ENCODE results near the gene HGFAC. TPM values are rescaled to one million over a fixed set of nuclear protein-coding genes. Genes with fewer than 3 reads are reported as not detected.

Gene HGFAC
- total and polyA plus RNA-seq, 2 of the 13 experiments (the other 11 are each of a cell fraction or from before 2014, with no cell fraction given): 8.5 to 63.6 TPM

DNA sequence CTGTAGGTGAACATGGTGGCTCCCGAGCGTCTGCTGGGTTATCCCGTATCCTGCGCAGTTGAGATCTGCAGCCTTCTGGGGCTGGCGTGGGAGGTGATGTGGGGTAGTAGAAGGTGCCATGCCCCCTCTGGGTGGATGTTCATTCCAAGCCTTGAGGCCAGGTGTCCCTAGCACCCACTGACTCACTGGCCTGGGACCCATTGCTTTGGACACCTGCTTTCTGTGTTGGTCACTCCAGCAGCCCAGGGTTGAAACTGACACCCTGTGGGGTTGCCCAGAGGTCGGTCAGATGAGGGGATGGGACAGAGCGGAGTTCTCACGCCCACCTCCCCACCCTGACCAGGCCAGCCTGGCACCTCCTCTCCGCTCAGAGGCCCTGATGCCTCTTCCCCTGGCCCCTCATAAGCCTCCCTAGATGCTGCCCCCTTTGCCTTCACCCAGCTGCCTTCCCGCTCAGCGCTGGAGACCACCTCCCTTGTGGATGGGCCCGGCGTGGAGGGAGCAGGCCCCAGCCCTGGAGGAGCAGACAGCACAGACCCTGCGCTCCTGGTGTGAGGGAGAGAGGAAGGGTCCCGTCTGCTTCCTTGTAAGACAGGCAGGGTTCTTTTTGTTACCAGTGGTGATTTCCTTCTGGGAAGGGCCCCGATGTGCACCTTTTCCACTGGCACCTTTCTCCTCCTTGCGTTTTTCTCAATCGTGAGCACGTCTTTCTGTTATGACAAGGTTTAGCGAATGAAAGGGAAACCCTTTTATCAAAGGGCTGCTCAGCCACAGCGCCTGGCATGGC, 23.3 kb downstream of the HGFAC start:
- Histone ChIP-seq H2AFZ (ENCODE audit: low read length) (no peak overlapping the region), H3K27me3 (ENCODE audit: control insufficient read depth in 1 of 2, insufficient read depth in 2 of 2, low read length in 2 of 2) (peaks cover 25 to 66% of the 10 kb centered on the region in 2 experiments), H3K79me2 (ENCODE audit: insufficient read depth, low read length) (no peaks in the 10 kb centered on the region), H3K4me1 (ENCODE audit: insufficient read depth, low read length) (peaks cover 30% of the 10 kb centered on the region), H4K20me1 (ENCODE audit: insufficient read depth, low read length) (no peaks in the 10 kb centered on the region), H3K4me3 (replicated peaks in 1 of 3; ENCODE audit: insufficient read depth in 1 of 3, low read depth in 2 of 3, low read length in 3 of 3) (no peak overlapping the region), H3K27ac (ENCODE audit: extremely low read length, insufficient read depth, low read length) (no peak overlapping the region), H3K36me3 (replicated peaks in 1 of 2; ENCODE audit: control insufficient read depth in 1 of 2, insufficient read depth in 2 of 2, low read length in 2 of 2) (no peaks in the 10 kb centered on the region), H3K9ac (ENCODE audit: insufficient read depth, low read depth, low read length) (no peak overlapping the region), H3K4me2 (ENCODE audit: low read depth, low read length) (no peak overlapping the region), H3K9me3 (ENCODE audit: low read length) (no peaks in the 10 kb centered on the region)
- no peak for TF ChIP-seq ETV6 (CRISPR knock-in tag; conservative IDR thresholded peaks at IDR 0.05)
- no peak for TF ChIP-seq ZNF253 (CRISPR knock-in tag; IDR thresholded peaks at IDR 0.05; ENCODE audit: borderline replicate concordance)
- no peak for TF ChIP-seq ZBTB1 (CRISPR knock-in tag; IDR thresholded peaks at IDR 0.05; ENCODE audit: borderline replicate concordance)
- TF ChIP-seq KDM2A (CRISPR knock-in tag; IDR thresholded peaks at IDR 0.05; ENCODE audit: borderline replicate concordance, low read depth): no peak
- no peak for TF ChIP-seq ZNF781 (CRISPR knock-in tag; IDR thresholded peaks at IDR 0.05; ENCODE audit: borderline replicate concordance, not compliant biosample characterization)
- TF ChIP-seq MEIS2 (CRISPR knock-in tag; IDR thresholded peaks at IDR 0.05): no peak
- TF ChIP-seq, protein P1, sequence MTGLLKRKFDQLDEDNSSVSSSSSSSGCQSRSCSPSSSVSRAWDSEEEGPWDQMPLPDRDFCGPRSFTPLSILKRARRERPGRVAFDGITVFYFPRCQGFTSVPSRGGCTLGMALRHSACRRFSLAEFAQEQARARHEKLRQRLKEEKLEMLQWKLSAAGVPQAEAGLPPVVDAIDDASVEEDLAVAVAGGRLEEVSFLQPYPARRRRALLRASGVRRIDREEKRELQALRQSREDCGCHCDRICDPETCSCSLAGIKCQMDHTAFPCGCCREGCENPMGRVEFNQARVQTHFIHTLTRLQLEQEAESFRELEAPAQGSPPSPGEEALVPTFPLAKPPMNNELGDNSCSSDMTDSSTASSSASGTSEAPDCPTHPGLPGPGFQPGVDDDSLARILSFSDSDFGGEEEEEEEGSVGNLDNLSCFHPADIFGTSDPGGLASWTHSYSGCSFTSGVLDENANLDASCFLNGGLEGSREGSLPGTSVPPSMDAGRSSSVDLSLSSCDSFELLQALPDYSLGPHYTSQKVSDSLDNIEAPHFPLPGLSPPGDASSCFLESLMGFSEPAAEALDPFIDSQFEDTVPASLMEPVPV (CRISPR knock-in tag; IDR thresholded peaks at IDR 0.05): no peak
- no peak for TF ChIP-seq TEF (CRISPR knock-in tag; IDR thresholded peaks at IDR 0.05)
- no peak for TF ChIP-seq ZNF879 (CRISPR knock-in tag; IDR thresholded peaks at IDR 0.05)
- TF ChIP-seq ZNF670 (CRISPR knock-in tag; IDR thresholded peaks at IDR 0.05; ENCODE audit: borderline replicate concordance): no peak
- TF ChIP-seq SP4 (CRISPR knock-in tag; IDR thresholded peaks at IDR 0.05): no peak
- no peak for TF ChIP-seq PPARG (CRISPR knock-in tag; conservative IDR thresholded peaks at IDR 0.05)
- TF ChIP-seq HNRNPK (IDR thresholded peaks at IDR 0.05; ENCODE audit: low read depth, low read length, poor library complexity, severe bottlenecking): no peak
- no peak for TF ChIP-seq ZBTB14 (CRISPR knock-in tag; IDR thresholded peaks at IDR 0.05)
- no peak for DNase-seq (ENCODE audit: low spot score)
- no peak for ATAC-seq
- in situ Hi-C loops (cut with HindIII; ENCODE audit: extremely low pct_ligation_motif_present, low pct_unique_long_range_greater_than_20kb): no loop called here
- ChIA-PET CTCF (ENCODE audit: low intra/inter-chr PET ratio, low total read pairs) (no interaction called here), POLR2A (no interaction called here)
- FAIRE-seq: no peak
- WGBS (ENCODE audit: low lambda C conversion rate): 56% methylated on average over 15 of the region's 21 CpGs
- BruUV-seq (replicated peaks): no TSS peak
- intact Hi-C loops (cut with micrococcal nuclease; ENCODE audit: unreplicated experiment): no loop called here

Data from HepG2 (cell line).